ENCODE data around the gene MYO1D.

- TF ChIP-seq CTCF (IDR thresholded peaks at IDR 0.05; ENCODE audit: extremely low read depth in 1 of 2, insufficient read depth in 1 of 2, low read depth in 1 of 2, low read length in 2 of 2) (no peak), POLR2AphosphoS5 (IDR thresholded peaks at IDR 0.05; ENCODE audit: insufficient read depth, low read depth, low read length) (no peak), POLR2A (IDR thresholded peaks at IDR 0.05; ENCODE audit: low read depth, low read length) (no peak), EZH2 (IDR thresholded peaks at IDR 0.05; ENCODE audit: borderline replicate concordance, low read depth, low read length, severe bottlenecking) (no peak), GATA2 (IDR thresholded peaks at IDR 0.05; ENCODE audit: insufficient read depth, insufficient read length, low read depth, low read length) (no peak)
These were observed 267.8 kb downstream of the MYO1D start for GRCh38 chr17:32609085-32609484.
